Natural killer cell treated with Interleukin-12 subunit alpha and Interleukin-12 subunit beta and Interleukin-15 and Interleukin-18, amount 100 ng/mL, for 72 hours (primary cell): ENCODE measurements around the gene UMODL1. TPM values are rescaled to one million over a fixed set of nuclear protein-coding genes. Genes with fewer than 3 reads are reported as not detected.

ENCODE experiments used
- ATAC-seq, 2 donors: fragments of 150-1000 bp; cut with Tn5 transposase in 1 of 2; sonication (Bioruptor Pico), chemical (Tn5 transposase) in 1 of 2; 2 replicates each; pipeline ENCODE4 v1.10.0; 2021
- DNase-seq: peaks from one replicate; pipeline ENCODE4 v3.0.0; 2022; ENCODE audit warnings: low spot score
- H3K27ac Mint-ChIP-seq, 2 donors: 1 replicate in 1 of 2; 2 replicates in 1 of 2; pipeline ENCODE4 v1.8.0; 2022; ENCODE audit warnings: mixed read lengths in 2 of 2, mild to moderate bottlenecking in 1 of 2, moderate library complexity in 1 of 2
- H3K27me3 Mint-ChIP-seq, 2 donors: 1 replicate in 1 of 2; 2 replicates in 1 of 2; pipeline ENCODE4 v1.8.0; 2022; ENCODE audit warnings: mixed read lengths in 2 of 2
- H3K36me3 Mint-ChIP-seq: one replicate; pipeline ENCODE4 v1.8.0; 2022; ENCODE audit warnings: mixed read lengths
- H3K4me1 Mint-ChIP-seq, 2 donors: 1 replicate in 1 of 2; 2 replicates in 1 of 2; pipeline ENCODE4 v1.8.0; 2022; ENCODE audit warnings: low read depth in 2 of 2, mixed read lengths in 2 of 2, mild to moderate bottlenecking in 1 of 2
- H3K4me3 Mint-ChIP-seq: one replicate; pipeline ENCODE4 v1.8.0; 2022; ENCODE audit warnings: mixed read lengths
- H3K9me3 Mint-ChIP-seq: 2 replicates; pipeline ENCODE4 v1.8.0; 2022; ENCODE audit warnings: mixed read lengths
- total RNA-seq, 2 donors: library from RNA; stranded (reverse); gene quantifications; one replicate each; pipeline ENCODE4 v1.2.3, GENCODE V29; 2022

The UMODL1 gene
- not detected for total RNA-seq

GRCh38 chr21:42071146-42071737 lies at the start of gene UMODL1:
Gene UMODL1, plus strand, starts transcription at chr21:42071317. Its CDS starts 0 bp downstream, at chr21:42071317.
- peak within 1 kb of the TSS in 1 of 2 donors; percentile 55 for H3K27ac Mint-ChIP-seq
- peaks cover 0 to 5% of the 10 kb centered on the region in 2 donors for H3K4me1 Mint-ChIP-seq
- no peak for DNase-seq
- no peaks in the 10 kb centered on the region for H3K36me3 Mint-ChIP-seq
- peak in 1 of 2 donors; percentile 24 for ATAC-seq
- H3K9me3 Mint-ChIP-seq: no peaks in the 10 kb centered on the region
- no peak within 1 kb of the TSS for H3K4me3 Mint-ChIP-seq
- H3K27me3 Mint-ChIP-seq: peaks cover 36 to 52% of the 10 kb centered on the region in 2 donors

GRCh38 chr21:42021371-42022090 lies 49.6 kb upstream of the UMODL1 start:
- Mint-ChIP-seq H3K9me3 (no peaks in the 10 kb centered on the region), H3K36me3 (no peaks in the 10 kb centered on the region), H3K4me1 (peaks cover 0 to under 1% of the 10 kb centered on the region in 2 donors), H3K27me3 (peaks cover 15 to 17% of the 10 kb centered on the region in 2 donors), H3K4me3 (no peak overlapping the region), H3K27ac (no peak overlapping the region)
- ATAC-seq (no peak), DNase-seq (no peak)

- Mint-ChIP-seq H3K27ac (no peak overlapping the region), H3K4me3 (no peak overlapping the region), H3K9me3 (no peaks in the 10 kb centered on the region), H3K27me3 (peaks cover 15 to 17% of the 10 kb centered on the region in 2 donors), H3K4me1 (peaks cover 5 to 6% of the 10 kb centered on the region in 2 donors), H3K36me3 (no peaks in the 10 kb centered on the region)
- ATAC-seq (no peak), DNase-seq (no peak)
These were observed 49.1 kb upstream of the UMODL1 start for GRCh38 chr21:42022091-42022430.

- no peak for ATAC-seq
- no peak overlapping the region for H3K4me3 Mint-ChIP-seq
These were observed 48.2 kb upstream of the UMODL1 start for GRCh38 chr21:42022906-42023305.

GRCh38 chr21:42025376-42026081 lies 45.6 kb upstream of the UMODL1 start:
- Mint-ChIP-seq H3K27ac (no peak overlapping the region), H3K36me3 (no peaks in the 10 kb centered on the region), H3K9me3 (no peaks in the 10 kb centered on the region), H3K4me1 (peaks cover 5 to 6% of the 10 kb centered on the region in 2 donors), H3K27me3 (peaks cover 8 to 11% of the 10 kb centered on the region in 2 donors), H3K4me3 (no peak overlapping the region)
- ATAC-seq (no peak), DNase-seq (peak; percentile 44)

More at GRCh38 chr21:42022906-42023305, 48.2 kb upstream of the UMODL1 start:
- H3K4me1 Mint-ChIP-seq: peaks cover 5 to 6% of the 10 kb centered on the region in 2 donors
- DNase-seq: no peak
- H3K27ac Mint-ChIP-seq: no peak overlapping the region
- no peaks in the 10 kb centered on the region for H3K9me3 Mint-ChIP-seq
- peaks cover 15 to 17% of the 10 kb centered on the region in 2 donors for H3K27me3 Mint-ChIP-seq
- no peaks in the 10 kb centered on the region for H3K36me3 Mint-ChIP-seq

- no peak overlapping the region for H3K4me3 Mint-ChIP-seq
- no peak overlapping the region for H3K27ac Mint-ChIP-seq
- H3K4me1 Mint-ChIP-seq: peaks cover 5 to 6% of the 10 kb centered on the region in 2 donors
- H3K9me3 Mint-ChIP-seq: no peaks in the 10 kb centered on the region
- no peaks in the 10 kb centered on the region for H3K36me3 Mint-ChIP-seq
- H3K27me3 Mint-ChIP-seq: peaks cover 8% of the 10 kb centered on the region in 2 donors
- ATAC-seq (no peak), DNase-seq (peak; percentile 10)
These were observed 45.1 kb upstream of the UMODL1 start for GRCh38 chr21:42026082-42026435.

GRCh38 chr21:42027085-42027821 lies 43.9 kb upstream of the UMODL1 start:
- no peak overlapping the region for H3K4me3 Mint-ChIP-seq
- ATAC-seq: no peak
- no peaks in the 10 kb centered on the region for H3K36me3 Mint-ChIP-seq
- H3K9me3 Mint-ChIP-seq: no peaks in the 10 kb centered on the region
- peaks cover 8% of the 10 kb centered on the region in 2 donors for H3K27me3 Mint-ChIP-seq
- peaks cover 5 to 6% of the 10 kb centered on the region in 2 donors for H3K4me1 Mint-ChIP-seq
- H3K27ac Mint-ChIP-seq: no peak overlapping the region
- peak; percentile 18 for DNase-seq

GRCh38 chr21:42027822-42028765 lies 43.0 kb upstream of the UMODL1 start:
- peaks cover 8% of the 10 kb centered on the region in 2 donors for H3K27me3 Mint-ChIP-seq
- H3K9me3 Mint-ChIP-seq: no peaks in the 10 kb centered on the region
- H3K4me3 Mint-ChIP-seq: no peak overlapping the region
- no peaks in the 10 kb centered on the region for H3K36me3 Mint-ChIP-seq
- H3K4me1 Mint-ChIP-seq: peaks cover 5 to 6% of the 10 kb centered on the region in 2 donors
- DNase-seq (peak; percentile 31), ATAC-seq (no peak)
- no peak overlapping the region for H3K27ac Mint-ChIP-seq

GRCh38 chr21:42028766-42029425 lies 42.2 kb upstream of the UMODL1 start:
- no peaks in the 10 kb centered on the region for H3K9me3 Mint-ChIP-seq
- DNase-seq (peak; percentile 55), ATAC-seq (no peak)
- H3K4me3 Mint-ChIP-seq: no peak overlapping the region
- H3K27me3 Mint-ChIP-seq: peaks cover 8% of the 10 kb centered on the region in 2 donors
- H3K36me3 Mint-ChIP-seq: no peaks in the 10 kb centered on the region
- H3K27ac Mint-ChIP-seq: no peak overlapping the region
- H3K4me1 Mint-ChIP-seq: peaks cover 5 to 6% of the 10 kb centered on the region in 2 donors

GRCh38 chr21:42030311-42030710 lies 40.8 kb upstream of the UMODL1 start:
- DNase-seq (peak; percentile 44), ATAC-seq (no peak)
- Mint-ChIP-seq H3K36me3 (no peaks in the 10 kb centered on the region), H3K4me1 (peaks cover 5 to 6% of the 10 kb centered on the region in 2 donors), H3K27ac (no peak overlapping the region), H3K27me3 (peaks cover 9 to 12% of the 10 kb centered on the region in 2 donors), H3K4me3 (no peak overlapping the region), H3K9me3 (no peaks in the 10 kb centered on the region)

GRCh38 chr21:42031241-42031640 lies 39.9 kb upstream of the UMODL1 start:
- no peak for DNase-seq
- no peak overlapping the region for H3K4me3 Mint-ChIP-seq
- H3K4me1 Mint-ChIP-seq: peaks cover 5 to 6% of the 10 kb centered on the region in 2 donors
- no peak overlapping the region for H3K27ac Mint-ChIP-seq
- no peaks in the 10 kb centered on the region for H3K36me3 Mint-ChIP-seq
- H3K27me3 Mint-ChIP-seq: peaks cover 9 to 12% of the 10 kb centered on the region in 2 donors
- H3K9me3 Mint-ChIP-seq: no peaks in the 10 kb centered on the region
- no peak for ATAC-seq

GRCh38 chr21:42031816-42032215 lies 39.3 kb upstream of the UMODL1 start:
- Mint-ChIP-seq H3K9me3 (no peaks in the 10 kb centered on the region), H3K36me3 (no peaks in the 10 kb centered on the region), H3K27ac (no peak overlapping the region), H3K4me3 (no peak overlapping the region), H3K27me3 (peaks cover 9 to 12% of the 10 kb centered on the region in 2 donors), H3K4me1 (peaks cover 2 to 3% of the 10 kb centered on the region in 2 donors)
- ATAC-seq: no peak
- DNase-seq: no peak
